Measurements from ENCODE around the gene SPATS2.
"Not testable (repeated sequence)": the region's sequence is repeated elsewhere in the genome, so short reads cannot be mapped to it uniquely, and the experiment has no call there.

Gene SPATS2

GRCh38 chr12:49512546-49512945, 145.3 kb downstream of the SPATS2 start:
- Histone ChIP-seq H3K4me3 (ENCODE audit: low read depth, low read length) (no peak overlapping the region), H3K9me3 (ENCODE audit: control insufficient read depth, insufficient read depth, low read length) (no peaks in the 10 kb centered on the region), H3K9ac (ENCODE audit: low read depth, low read length) (no peak overlapping the region), H3K27me3 (ENCODE audit: control insufficient read depth, insufficient read depth, low read length) (no peaks in the 10 kb centered on the region), H3K36me3 (ENCODE audit: control insufficient read depth, insufficient read depth, low read length) (no peaks in the 10 kb centered on the region), H3K4me1 (ENCODE audit: control insufficient read depth, insufficient read depth, low read length) (no peaks in the 10 kb centered on the region)

- Histone ChIP-seq H3K9ac (ENCODE audit: low read depth, low read length) (no peak overlapping the region), H3K9me3 (ENCODE audit: control insufficient read depth, insufficient read depth, low read length) (no peaks in the 10 kb centered on the region), H3K4me1 (ENCODE audit: control insufficient read depth, insufficient read depth, low read length) (no peaks in the 10 kb centered on the region), H3K36me3 (ENCODE audit: control insufficient read depth, insufficient read depth, low read length) (no peaks in the 10 kb centered on the region), H3K4me3 (ENCODE audit: low read depth, low read length) (no peak overlapping the region), H3K27me3 (ENCODE audit: control insufficient read depth, insufficient read depth, low read length) (no peaks in the 10 kb centered on the region)
These were observed 148.0 kb downstream of the SPATS2 start for GRCh38 chr12:49515266-49515665.

- no peaks in the 10 kb centered on the region for H3K27me3 ChIP-seq (ENCODE audit: control insufficient read depth, insufficient read depth, low read length)
- no peaks in the 10 kb centered on the region for H3K36me3 ChIP-seq (ENCODE audit: control insufficient read depth, insufficient read depth, low read length)
- H3K4me3 ChIP-seq (ENCODE audit: low read depth, low read length), result no peak overlapping the region
- no peaks in the 10 kb centered on the region for H3K4me1 ChIP-seq (ENCODE audit: control insufficient read depth, insufficient read depth, low read length)
- no peaks in the 10 kb centered on the region for H3K9me3 ChIP-seq (ENCODE audit: control insufficient read depth, insufficient read depth, low read length)
- no peak overlapping the region for H3K9ac ChIP-seq (ENCODE audit: low read depth, low read length)
These were observed 151.8 kb downstream of the SPATS2 start for GRCh38 chr12:49518914-49519573.

DNA sequence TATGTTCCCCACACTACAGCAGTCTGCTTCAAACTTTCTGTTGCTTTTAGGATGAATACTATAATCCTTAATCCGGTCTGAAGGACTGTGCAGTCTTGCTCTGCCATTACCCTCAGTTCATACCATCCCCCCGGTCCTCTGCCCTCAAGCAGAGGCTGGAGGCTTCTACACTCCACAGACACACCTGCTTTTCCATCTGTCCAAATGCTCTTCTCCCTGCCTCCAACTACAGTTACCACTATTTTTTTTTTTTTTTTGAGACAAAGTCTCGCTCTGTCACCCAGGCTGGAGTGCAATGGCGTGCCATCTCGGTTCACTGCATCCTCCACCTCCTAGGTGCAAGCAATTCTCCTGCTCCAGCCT, 152.3 kb downstream of the SPATS2 start:
- Histone ChIP-seq H3K9me3 (ENCODE audit: control insufficient read depth, insufficient read depth, low read length) (no peaks in the 10 kb centered on the region), H3K9ac (ENCODE audit: low read depth, low read length) (no peak overlapping the region), H3K27me3 (ENCODE audit: control insufficient read depth, insufficient read depth, low read length) (no peaks in the 10 kb centered on the region), H3K4me1 (ENCODE audit: control insufficient read depth, insufficient read depth, low read length) (no peaks in the 10 kb centered on the region), H3K36me3 (ENCODE audit: control insufficient read depth, insufficient read depth, low read length) (no peaks in the 10 kb centered on the region), H3K4me3 (ENCODE audit: low read depth, low read length) (no peak overlapping the region)

DNA sequence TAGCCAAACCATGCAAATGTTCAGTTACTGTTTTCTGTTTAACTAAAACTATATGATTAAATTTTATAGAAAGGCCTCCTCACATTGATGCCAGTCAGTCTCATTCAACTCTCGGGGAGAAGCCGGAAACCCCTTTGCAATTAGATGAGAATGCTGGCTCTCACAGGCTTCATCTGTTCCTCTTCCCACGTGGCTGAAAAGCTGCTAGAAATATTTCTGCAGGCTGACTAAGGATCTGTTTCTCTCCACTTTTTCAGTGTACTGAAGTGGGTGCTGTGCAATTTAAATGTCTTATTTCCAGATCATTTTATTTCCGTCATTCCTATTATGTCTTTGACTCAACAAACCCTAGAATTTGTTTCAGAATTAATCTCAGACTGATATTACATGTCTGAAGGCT, 154.1 kb downstream of the SPATS2 start:
- Histone ChIP-seq H3K4me1 (ENCODE audit: control insufficient read depth, insufficient read depth, low read length) (no peaks in the 10 kb centered on the region), H3K36me3 (ENCODE audit: control insufficient read depth, insufficient read depth, low read length) (peaks cover 2% of the 10 kb centered on the region), H3K27me3 (ENCODE audit: control insufficient read depth, insufficient read depth, low read length) (no peaks in the 10 kb centered on the region), H3K9me3 (ENCODE audit: control insufficient read depth, insufficient read depth, low read length) (no peaks in the 10 kb centered on the region), H3K4me3 (ENCODE audit: low read depth, low read length) (no peak overlapping the region), H3K9ac (ENCODE audit: low read depth, low read length) (no peak overlapping the region)

- Histone ChIP-seq H3K4me1 (ENCODE audit: control insufficient read depth, insufficient read depth, low read length) (peaks cover 5% of the 10 kb centered on the region), H3K9me3 (ENCODE audit: control insufficient read depth, insufficient read depth, low read length) (no peaks in the 10 kb centered on the region), H3K9ac (ENCODE audit: low read depth, low read length) (no peak overlapping the region), H3K36me3 (ENCODE audit: control insufficient read depth, insufficient read depth, low read length) (peaks cover 2% of the 10 kb centered on the region), H3K4me3 (ENCODE audit: low read depth, low read length) (no peak overlapping the region), H3K27me3 (ENCODE audit: control insufficient read depth, insufficient read depth, low read length) (no peaks in the 10 kb centered on the region)
These were observed 157.5 kb downstream of the SPATS2 start for GRCh38 chr12:49524660-49525324.

DNA sequence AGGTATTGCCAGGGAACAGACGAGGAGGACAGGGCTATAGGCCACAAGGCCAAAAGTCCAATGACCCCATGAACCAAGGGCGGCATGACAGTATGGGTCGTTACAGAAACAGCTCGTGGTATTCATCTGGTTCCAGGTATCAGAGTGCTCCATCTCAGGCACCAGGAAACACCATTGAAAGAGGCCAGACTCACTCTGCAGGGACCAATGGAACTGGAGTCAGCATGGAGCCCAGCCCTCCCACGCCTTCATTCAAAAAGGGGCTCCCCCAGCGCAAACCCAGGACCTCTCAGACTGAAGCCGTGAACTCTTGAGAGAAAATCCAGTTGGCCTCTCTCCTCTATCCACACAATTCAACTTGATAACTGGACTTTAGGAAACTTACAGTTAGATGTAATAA, 158.7 kb downstream of the SPATS2 start:
- Histone ChIP-seq H3K4me3 (ENCODE audit: low read depth, low read length) (no peak overlapping the region), H3K4me1 (ENCODE audit: control insufficient read depth, insufficient read depth, low read length) (peaks cover 5% of the 10 kb centered on the region), H3K27me3 (ENCODE audit: control insufficient read depth, insufficient read depth, low read length) (no peaks in the 10 kb centered on the region), H3K36me3 (ENCODE audit: control insufficient read depth, insufficient read depth, low read length) (peaks cover 2% of the 10 kb centered on the region), H3K9me3 (ENCODE audit: control insufficient read depth, insufficient read depth, low read length) (no peaks in the 10 kb centered on the region), H3K9ac (ENCODE audit: low read depth, low read length) (no peak overlapping the region)

GRCh38 chr12:49527361-49528130, 160.3 kb downstream of the SPATS2 start:
- H3K4me1 ChIP-seq (ENCODE audit: control insufficient read depth, insufficient read depth, low read length), result peaks cover 5% of the 10 kb centered on the region
- no peaks in the 10 kb centered on the region for H3K27me3 ChIP-seq (ENCODE audit: control insufficient read depth, insufficient read depth, low read length)
- H3K4me3 ChIP-seq (ENCODE audit: low read depth, low read length), result no peak overlapping the region
- peaks cover 2% of the 10 kb centered on the region for H3K36me3 ChIP-seq (ENCODE audit: control insufficient read depth, insufficient read depth, low read length)
- no peaks in the 10 kb centered on the region for H3K9me3 ChIP-seq (ENCODE audit: control insufficient read depth, insufficient read depth, low read length)
- H3K9ac ChIP-seq (ENCODE audit: low read depth, low read length), result no peak overlapping the region

GRCh38 chr12:49529414-49529813, 162.2 kb downstream of the SPATS2 start:
- Histone ChIP-seq H3K9ac (ENCODE audit: low read depth, low read length) (no peak overlapping the region), H3K4me1 (ENCODE audit: control insufficient read depth, insufficient read depth, low read length) (peaks cover 5% of the 10 kb centered on the region), H3K4me3 (ENCODE audit: low read depth, low read length) (no peak overlapping the region), H3K27me3 (ENCODE audit: control insufficient read depth, insufficient read depth, low read length) (peaks cover 3% of the 10 kb centered on the region), H3K36me3 (ENCODE audit: control insufficient read depth, insufficient read depth, low read length) (peaks cover 2% of the 10 kb centered on the region), H3K9me3 (ENCODE audit: control insufficient read depth, insufficient read depth, low read length) (no peaks in the 10 kb centered on the region)

GRCh38 chr12:49531745-49532144, 164.5 kb downstream of the SPATS2 start:
- Histone ChIP-seq H3K27me3 (ENCODE audit: control insufficient read depth, insufficient read depth, low read length) (peaks cover 25% of the 10 kb centered on the region), H3K36me3 (ENCODE audit: control insufficient read depth, insufficient read depth, low read length) (no peaks in the 10 kb centered on the region)

GRCh38 chr12:49533331-49533730, 166.1 kb downstream of the SPATS2 start:
- no peak overlapping the region for H3K4me3 ChIP-seq (ENCODE audit: low read depth, low read length)
- H3K9ac ChIP-seq (ENCODE audit: low read depth, low read length), result no peak overlapping the region
- H3K9me3 ChIP-seq (ENCODE audit: control insufficient read depth, insufficient read depth, low read length), result no peaks in the 10 kb centered on the region
- H3K27me3 ChIP-seq (ENCODE audit: control insufficient read depth, insufficient read depth, low read length), result peaks cover 41% of the 10 kb centered on the region
- no peaks in the 10 kb centered on the region for H3K36me3 ChIP-seq (ENCODE audit: control insufficient read depth, insufficient read depth, low read length)
- peaks cover 4% of the 10 kb centered on the region for H3K4me1 ChIP-seq (ENCODE audit: control insufficient read depth, insufficient read depth, low read length)

More at GRCh38 chr12:49531745-49532144, 164.5 kb downstream of the SPATS2 start:
- Histone ChIP-seq H3K9ac (ENCODE audit: low read depth, low read length) (no peak overlapping the region), H3K4me3 (ENCODE audit: low read depth, low read length) (no peak overlapping the region), H3K4me1 (ENCODE audit: control insufficient read depth, insufficient read depth, low read length) (peaks cover 6% of the 10 kb centered on the region), H3K9me3 (ENCODE audit: control insufficient read depth, insufficient read depth, low read length) (no peaks in the 10 kb centered on the region)

DNA sequence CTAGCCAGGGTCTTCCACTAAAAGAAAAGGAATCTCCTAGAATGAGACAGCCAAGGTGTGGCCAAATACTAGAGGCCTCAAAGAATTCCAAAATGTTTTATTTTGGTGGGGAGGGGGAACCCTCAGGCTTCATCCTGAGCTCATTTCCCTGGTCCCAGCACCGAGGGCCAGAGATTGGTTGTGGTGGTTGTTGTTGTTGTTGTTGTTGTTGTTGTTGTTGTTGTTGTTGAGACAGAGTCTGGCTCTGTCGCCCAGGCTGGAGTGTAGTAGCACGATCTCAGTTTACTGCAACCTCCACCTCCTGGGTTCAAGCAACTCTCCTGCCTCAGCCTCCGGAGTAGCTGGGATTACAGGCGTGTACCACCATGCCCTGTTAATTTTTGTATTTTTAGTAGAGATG, 166.9 kb downstream of the SPATS2 start:
- H3K27me3 ChIP-seq (ENCODE audit: control insufficient read depth, insufficient read depth, low read length), result peaks cover 42% of the 10 kb centered on the region
- not testable (repeated sequence) for H3K4me1 ChIP-seq (ENCODE audit: control insufficient read depth, insufficient read depth, low read length); H3K9me3 ChIP-seq (ENCODE audit: control insufficient read depth, insufficient read depth, low read length); H3K36me3 ChIP-seq (ENCODE audit: control insufficient read depth, insufficient read depth, low read length); H3K9ac ChIP-seq (ENCODE audit: low read depth, low read length); H3K4me3 ChIP-seq (ENCODE audit: low read depth, low read length)
